WTC11 (cell line): ENCODE measurements around the gene TAOK3. TPM values are rescaled to one million over a fixed set of nuclear protein-coding genes. Genes with fewer than 3 reads are reported as not detected.

Experiments
- ATAC-seq: fragments of 200-7000 bp; cut with Tn5 transposase; 2 replicates; pipeline ENCODE4 v1.10.0; 2021; ENCODE audit warnings: mild to moderate bottlenecking, moderate library complexity
- CTCF ChIA-PET: fragments of 300-600 bp; sonication (Branson Sonifier 250); formaldehyde crosslinking; loops from one replicate; lab custom pipeline; 2021; ENCODE audit warnings: antibody characterized with exemption; lab: Charles Lee
- POLR2A ChIA-PET: fragments of 350-600 bp; sonication (Branson Sonifier 250); formaldehyde crosslinking; loops from one replicate; lab custom pipeline; 2021; ENCODE audit warnings: antibody characterized with exemption; lab: Charles Lee
- DNase-seq: peaks from one replicate; pipeline ENCODE4 v3.0.0; 2021; ENCODE audit warnings: low spot score
- H3K27ac Mint-ChIP-seq: 2 replicates; pipeline ENCODE4 v1.8.0; 2021; ENCODE audit warnings: mixed read lengths
- H3K27me3 Mint-ChIP-seq: 2 replicates; pipeline ENCODE4 v1.8.0; 2021; ENCODE audit warnings: low read depth, mild to moderate bottlenecking, moderate library complexity, mixed read lengths
- H3K36me3 Mint-ChIP-seq: 2 replicates; pipeline ENCODE4 v1.8.0; 2021; ENCODE audit warnings: mixed read lengths
- H3K4me1 Mint-ChIP-seq: 2 replicates; pipeline ENCODE4 v1.8.0; 2022; ENCODE audit warnings: mixed read lengths
- H3K4me3 Mint-ChIP-seq: 2 replicates; pipeline ENCODE4 v1.8.0; 2021; ENCODE audit warnings: mild to moderate bottlenecking, moderate library complexity, mixed read lengths
- H3K9me3 Mint-ChIP-seq: 2 replicates; pipeline ENCODE4 v1.8.0; 2021; ENCODE audit warnings: mixed read lengths
- E2F4 ChIP-seq: sonication (generic); formaldehyde crosslinking; IDR thresholded peaks from 2 replicates; pipeline ENCODE4 v1.8.1; 2022; ENCODE audit warnings: low read depth, mild to moderate bottlenecking, moderate library complexity, missing genetic modification reagents, borderline replicate concordance
- ELF4 ChIP-seq: sonication (generic); formaldehyde crosslinking; IDR thresholded peaks from 2 replicates; pipeline ENCODE4 v1.8.1; 2022; ENCODE audit warnings: low read depth, mild to moderate bottlenecking, moderate library complexity, missing genetic modification reagents
- ETV6 ChIP-seq: sonication (generic); formaldehyde crosslinking; IDR thresholded peaks from 2 replicates; pipeline ENCODE4 v1.8.1; 2022; ENCODE audit warnings: mild to moderate bottlenecking, missing genetic modification reagents
- FOXP1 ChIP-seq: sonication (generic); formaldehyde crosslinking; IDR thresholded peaks from 2 replicates; pipeline ENCODE4 v1.8.0; 2022; ENCODE audit warnings: missing genetic modification reagents, mild to moderate bottlenecking, moderate library complexity, borderline replicate concordance
- GABPB1 ChIP-seq: sonication (generic); formaldehyde crosslinking; IDR thresholded peaks from 2 replicates; pipeline ENCODE4 v1.8.1; 2023; ENCODE audit warnings: mild to moderate bottlenecking, missing genetic modification reagents
- GRHL2 ChIP-seq: fragments of 250-450 bp; sonication (Bioruptor Pico); IDR thresholded peaks from 2 replicates; pipeline ENCODE4 v1.8.0; 2022; ENCODE audit warnings: mild to moderate bottlenecking, moderate library complexity; ENCODE audit not compliant: insufficient replicate concordance, severe bottlenecking
- KAT7 ChIP-seq: sonication (generic); formaldehyde crosslinking; IDR thresholded peaks from 2 replicates; pipeline ENCODE4 v1.8.1; 2023; ENCODE audit warnings: missing genetic modification reagents, mild to moderate bottlenecking, borderline replicate concordance
- OVOL2 ChIP-seq: fragments of 250-450 bp; sonication (Bioruptor Pico); IDR thresholded peaks from 2 replicates; pipeline ENCODE4 v1.9.0; 2021; ENCODE audit warnings: mild to moderate bottlenecking, borderline replicate concordance
- SMAD3 ChIP-seq: sonication (generic); formaldehyde crosslinking; IDR thresholded peaks from 2 replicates; pipeline ENCODE4 v1.8.0; 2022; ENCODE audit warnings: missing genetic modification reagents, mild to moderate bottlenecking, borderline replicate concordance
- ZNF425 ChIP-seq: fragments of 250-450 bp; sonication (Bioruptor Pico); conservative IDR thresholded peaks from 2 replicates; pipeline ENCODE4 v1.9.0; 2021; ENCODE audit warnings: mild to moderate bottlenecking
- total RNA-seq: library from RNA; stranded (reverse); gene quantifications from 3 replicates; pipeline ENCODE4 v1.2.3, GENCODE V29; 2021
- TF ChIP-seq, protein P1 (sequence below): sonication (generic); formaldehyde crosslinking; IDR thresholded peaks from 2 replicates; pipeline ENCODE4 v1.8.1; 2022; ENCODE audit warnings: missing genetic modification reagents, borderline replicate concordance
- TF ChIP-seq, protein P2 (sequence below): sonication (generic); formaldehyde crosslinking; IDR thresholded peaks from 2 replicates; pipeline ENCODE4 v1.8.0; 2022; ENCODE audit warnings: mild to moderate bottlenecking, missing genetic modification reagents
- TF ChIP-seq, protein P3 (sequence below): sonication (generic); formaldehyde crosslinking; IDR thresholded peaks from 2 replicates; pipeline ENCODE4 v1.8.1; 2023; ENCODE audit warnings: mild to moderate bottlenecking, missing genetic modification reagents, borderline replicate concordance
- TF ChIP-seq, protein P4 (sequence below): sonication (generic); formaldehyde crosslinking; IDR thresholded peaks from 2 replicates; pipeline ENCODE4 v1.8.0; 2022; ENCODE audit warnings: mild to moderate bottlenecking, missing genetic modification reagents
- TF ChIP-seq, protein P5 (sequence below): sonication (generic); formaldehyde crosslinking; IDR thresholded peaks from 2 replicates; pipeline ENCODE4 v1.8.1; 2022; ENCODE audit warnings: low read depth, missing genetic modification reagents, borderline replicate concordance
- TF ChIP-seq, protein P6 (sequence below): sonication (generic); formaldehyde crosslinking; IDR thresholded peaks from 2 replicates; pipeline ENCODE4 v1.8.1; 2023; ENCODE audit warnings: mild to moderate bottlenecking, missing genetic modification reagents, moderate library complexity

Gene TAOK3
- total RNA-seq, 1 experiment from 2014 or later: 13.0 TPM

GRCh38 chr12:118358008-118358359, 14.7 kb downstream of the TAOK3 start (continued):
- TF ChIP-seq, protein P1, sequence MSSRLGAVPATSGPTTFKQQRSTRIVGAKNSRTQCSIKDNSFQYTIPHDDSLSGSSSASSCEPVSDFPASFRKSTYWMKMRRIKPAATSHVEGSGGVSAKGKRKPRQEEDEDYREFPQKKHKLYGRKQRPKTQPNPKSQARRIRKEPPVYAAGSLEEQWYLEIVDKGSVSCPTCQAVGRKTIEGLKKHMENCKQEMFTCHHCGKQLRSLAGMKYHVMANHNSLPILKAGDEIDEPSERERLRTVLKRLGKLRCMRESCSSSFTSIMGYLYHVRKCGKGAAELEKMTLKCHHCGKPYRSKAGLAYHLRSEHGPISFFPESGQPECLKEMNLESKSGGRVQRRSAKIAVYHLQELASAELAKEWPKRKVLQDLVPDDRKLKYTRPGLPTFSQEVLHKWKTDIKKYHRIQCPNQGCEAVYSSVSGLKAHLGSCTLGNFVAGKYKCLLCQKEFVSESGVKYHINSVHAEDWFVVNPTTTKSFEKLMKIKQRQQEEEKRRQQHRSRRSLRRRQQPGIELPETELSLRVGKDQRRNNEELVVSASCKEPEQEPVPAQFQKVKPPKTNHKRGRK (CRISPR knock-in tag): no peak
- TF ChIP-seq, protein P2, sequence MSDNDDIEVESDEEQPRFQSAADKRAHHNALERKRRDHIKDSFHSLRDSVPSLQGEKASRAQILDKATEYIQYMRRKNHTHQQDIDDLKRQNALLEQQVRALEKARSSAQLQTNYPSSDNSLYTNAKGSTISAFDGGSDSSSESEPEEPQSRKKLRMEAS: no peak
- TF ChIP-seq KAT7 (CRISPR knock-in tag) (no peak), E2F4 (CRISPR knock-in tag) (no peak), GABPB1 (CRISPR knock-in tag) (no peak), ETV6 (no peak)
- TF ChIP-seq, all 79 proteins: peak for 0

GRCh38 chr12:118357257-118358007, 15.3 kb downstream of the TAOK3 start:
- ATAC-seq: no peak
- CTCF ChIA-PET: interaction anchor here (0.9 to 1.3 kb wide), 3 partner anchors 12 to 192 kb away, joined by 3 to 4 read pairs (median 3); partner anchors contain the start of gene SUDS3
- no peaks in the 10 kb centered on the region for H3K27me3 Mint-ChIP-seq

GRCh38 chr12:118356809-118357256, 15.9 kb downstream of the TAOK3 start:
- Mint-ChIP-seq H3K4me1 (peaks cover 14% of the 10 kb centered on the region), H3K27ac (no peak overlapping the region), H3K9me3 (peaks cover 21% of the 10 kb centered on the region), H3K4me3 (no peak overlapping the region), H3K36me3 (peaks cover 10% of the 10 kb centered on the region), H3K27me3 (no peaks in the 10 kb centered on the region)
- ChIA-PET POLR2A (interaction anchor here (0.7 kb wide), 1 partner anchor 95 kb away, joined by 4 read pairs; no protein-coding TSS in a partner anchor), CTCF (interaction anchor here (1.0 to 1.3 kb wide), 3 partner anchors 12 to 237 kb away, joined by 3 to 6 read pairs (median 4); partner anchors contain the start of gene SUDS3)
- ATAC-seq: no peak
- no peak for DNase-seq
- TF ChIP-seq FOXP1 (CRISPR knock-in tag): no peak
- no peak for TF ChIP-seq ZNF425 (CRISPR knock-in tag)
- no peak for TF ChIP-seq ELF4 (CRISPR knock-in tag)
- no peak for TF ChIP-seq SMAD3 (CRISPR knock-in tag)
- TF ChIP-seq, protein P3, sequence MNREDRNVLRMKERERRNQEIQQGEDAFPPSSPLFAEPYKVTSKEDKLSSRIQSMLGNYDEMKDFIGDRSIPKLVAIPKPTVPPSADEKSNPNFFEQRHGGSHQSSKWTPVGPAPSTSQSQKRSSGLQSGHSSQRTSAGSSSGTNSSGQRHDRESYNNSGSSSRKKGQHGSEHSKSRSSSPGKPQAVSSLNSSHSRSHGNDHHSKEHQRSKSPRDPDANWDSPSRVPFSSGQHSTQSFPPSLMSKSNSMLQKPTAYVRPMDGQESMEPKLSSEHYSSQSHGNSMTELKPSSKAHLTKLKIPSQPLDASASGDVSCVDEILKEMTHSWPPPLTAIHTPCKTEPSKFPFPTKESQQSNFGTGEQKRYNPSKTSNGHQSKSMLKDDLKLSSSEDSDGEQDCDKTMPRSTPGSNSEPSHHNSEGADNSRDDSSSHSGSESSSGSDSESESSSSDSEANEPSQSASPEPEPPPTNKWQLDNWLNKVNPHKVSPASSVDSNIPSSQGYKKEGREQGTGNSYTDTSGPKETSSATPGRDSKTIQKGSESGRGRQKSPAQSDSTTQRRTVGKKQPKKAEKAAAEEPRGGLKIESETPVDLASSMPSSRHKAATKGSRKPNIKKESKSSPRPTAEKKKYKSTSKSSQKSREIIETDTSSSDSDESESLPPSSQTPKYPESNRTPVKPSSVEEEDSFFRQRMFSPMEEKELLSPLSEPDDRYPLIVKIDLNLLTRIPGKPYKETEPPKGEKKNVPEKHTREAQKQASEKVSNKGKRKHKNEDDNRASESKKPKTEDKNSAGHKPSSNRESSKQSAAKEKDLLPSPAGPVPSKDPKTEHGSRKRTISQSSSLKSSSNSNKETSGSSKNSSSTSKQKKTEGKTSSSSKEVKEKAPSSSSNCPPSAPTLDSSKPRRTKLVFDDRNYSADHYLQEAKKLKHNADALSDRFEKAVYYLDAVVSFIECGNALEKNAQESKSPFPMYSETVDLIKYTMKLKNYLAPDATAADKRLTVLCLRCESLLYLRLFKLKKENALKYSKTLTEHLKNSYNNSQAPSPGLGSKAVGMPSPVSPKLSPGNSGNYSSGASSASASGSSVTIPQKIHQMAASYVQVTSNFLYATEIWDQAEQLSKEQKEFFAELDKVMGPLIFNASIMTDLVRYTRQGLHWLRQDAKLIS (CRISPR knock-in tag): no peak
- TF ChIP-seq GRHL2 (CRISPR knock-in tag): no peak
- TF ChIP-seq OVOL2 (CRISPR knock-in tag): no peak
- TF ChIP-seq, protein P4, sequence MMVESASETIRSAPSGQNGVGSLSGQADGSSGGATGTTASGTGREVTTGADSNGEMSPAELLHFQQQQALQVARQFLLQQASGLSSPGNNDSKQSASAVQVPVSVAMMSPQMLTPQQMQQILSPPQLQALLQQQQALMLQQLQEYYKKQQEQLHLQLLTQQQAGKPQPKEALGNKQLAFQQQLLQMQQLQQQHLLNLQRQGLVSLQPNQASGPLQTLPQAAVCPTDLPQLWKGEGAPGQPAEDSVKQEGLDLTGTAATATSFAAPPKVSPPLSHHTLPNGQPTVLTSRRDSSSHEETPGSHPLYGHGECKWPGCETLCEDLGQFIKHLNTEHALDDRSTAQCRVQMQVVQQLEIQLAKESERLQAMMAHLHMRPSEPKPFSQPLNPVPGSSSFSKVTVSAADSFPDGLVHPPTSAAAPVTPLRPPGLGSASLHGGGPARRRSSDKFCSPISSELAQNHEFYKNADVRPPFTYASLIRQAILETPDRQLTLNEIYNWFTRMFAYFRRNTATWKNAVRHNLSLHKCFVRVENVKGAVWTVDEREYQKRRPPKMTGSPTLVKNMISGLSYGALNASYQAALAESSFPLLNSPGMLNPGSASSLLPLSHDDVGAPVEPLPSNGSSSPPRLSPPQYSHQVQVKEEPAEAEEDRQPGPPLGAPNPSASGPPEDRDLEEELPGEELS: no peak

More at GRCh38 chr12:118357257-118358007, 15.3 kb downstream of the TAOK3 start:
- no peak overlapping the region for H3K4me3 Mint-ChIP-seq
- peaks cover 21% of the 10 kb centered on the region for H3K9me3 Mint-ChIP-seq
- H3K27ac Mint-ChIP-seq: no peak overlapping the region
- DNase-seq: no peak
- TF ChIP-seq, protein P5, sequence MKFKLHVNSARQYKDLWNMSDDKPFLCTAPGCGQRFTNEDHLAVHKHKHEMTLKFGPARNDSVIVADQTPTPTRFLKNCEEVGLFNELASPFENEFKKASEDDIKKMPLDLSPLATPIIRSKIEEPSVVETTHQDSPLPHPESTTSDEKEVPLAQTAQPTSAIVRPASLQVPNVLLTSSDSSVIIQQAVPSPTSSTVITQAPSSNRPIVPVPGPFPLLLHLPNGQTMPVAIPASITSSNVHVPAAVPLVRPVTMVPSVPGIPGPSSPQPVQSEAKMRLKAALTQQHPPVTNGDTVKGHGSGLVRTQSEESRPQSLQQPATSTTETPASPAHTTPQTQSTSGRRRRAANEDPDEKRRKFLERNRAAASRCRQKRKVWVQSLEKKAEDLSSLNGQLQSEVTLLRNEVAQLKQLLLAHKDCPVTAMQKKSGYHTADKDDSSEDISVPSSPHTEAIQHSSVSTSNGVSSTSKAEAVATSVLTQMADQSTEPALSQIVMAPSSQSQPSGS (CRISPR knock-in tag): no peak
- TF ChIP-seq, protein P6, sequence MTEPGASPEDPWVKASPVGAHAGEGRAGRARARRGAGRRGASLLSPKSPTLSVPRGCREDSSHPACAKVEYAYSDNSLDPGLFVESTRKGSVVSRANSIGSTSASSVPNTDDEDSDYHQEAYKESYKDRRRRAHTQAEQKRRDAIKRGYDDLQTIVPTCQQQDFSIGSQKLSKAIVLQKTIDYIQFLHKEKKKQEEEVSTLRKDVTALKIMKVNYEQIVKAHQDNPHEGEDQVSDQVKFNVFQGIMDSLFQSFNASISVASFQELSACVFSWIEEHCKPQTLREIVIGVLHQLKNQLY: no peak
- POLR2A ChIA-PET: no interaction called here
- peaks cover 10% of the 10 kb centered on the region for H3K36me3 Mint-ChIP-seq
- H3K4me1 Mint-ChIP-seq: peaks cover 14% of the 10 kb centered on the region
